GM12891 (cell line): ENCODE results near the gene MTCL1.

Experiments
- DNase-seq: peaks from one replicate; pipeline ENCODE4 v3.0.0; 2011; ENCODE audit warnings: low spot score; ENCODE audit not compliant: insufficient read length
- FAIRE-seq: peaks from 2 replicates; lab custom pipeline; 2011; peaks lifted over from hg19 to GRCh38; lab: Jason Lieb, UNC
- PAX5 ChIP-seq: IDR thresholded peaks from 2 replicates; pipeline ENCODE4 v1.6.1; 2011; ENCODE audit warnings: low read length, moderate library complexity, mild to moderate bottlenecking; ENCODE audit not compliant: insufficient read depth, severe bottlenecking
- POLR2A ChIP-seq: IDR thresholded peaks from 2 replicates; pipeline ENCODE4 v1.6.1; 2011; ENCODE audit warnings: low read depth, low read length, control low read depth
- POLR2AphosphoS5 ChIP-seq: IDR thresholded peaks from 2 replicates; pipeline ENCODE4 v1.6.1; 2011; ENCODE audit warnings: low read depth, low read length, control low read depth
- POU2F2 ChIP-seq: IDR thresholded peaks from 2 replicates; pipeline ENCODE4 v1.6.1; 2011; ENCODE audit warnings: low read depth, mild to moderate bottlenecking, control low read depth, low read length, moderate library complexity
- SPI1 ChIP-seq: IDR thresholded peaks from 2 replicates; pipeline ENCODE4 v1.6.1; 2011; ENCODE audit warnings: low read depth, low read length, control low read depth
- TAF1 ChIP-seq: IDR thresholded peaks from 2 replicates; pipeline ENCODE4 v1.6.1; 2011; ENCODE audit warnings: low read depth, low read length, control low read depth

Gene MTCL1

DNA sequence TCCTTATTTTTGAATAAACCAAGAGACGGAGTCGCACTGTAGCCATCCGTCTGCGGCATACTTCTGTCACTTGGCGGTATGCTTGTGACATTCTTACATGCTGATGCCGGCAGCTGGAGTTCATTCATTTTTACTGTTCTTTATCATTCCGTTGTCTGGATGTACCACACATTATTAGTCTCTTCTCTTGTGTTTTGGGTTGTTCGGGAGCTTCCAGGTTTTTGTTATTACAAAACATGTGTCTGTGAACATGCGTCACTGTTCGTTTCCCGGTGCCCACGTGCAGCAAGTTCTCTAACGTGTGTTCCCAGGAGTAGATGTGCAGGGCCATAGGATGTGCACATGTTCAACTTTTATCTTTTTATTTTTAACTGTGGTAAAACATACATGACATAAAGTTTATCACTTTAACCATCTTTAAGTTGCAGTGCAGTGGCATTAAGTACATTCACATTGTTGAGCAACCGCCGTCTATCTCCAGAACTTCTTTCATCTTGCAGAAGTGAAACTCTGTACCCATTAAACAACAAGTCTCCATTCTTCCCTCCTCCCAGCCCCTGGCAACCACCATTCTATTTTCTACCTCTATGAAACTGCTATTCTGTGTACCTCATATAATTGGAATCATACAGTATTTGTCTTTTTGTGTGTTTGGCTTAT lies 40.1 kb downstream of the MTCL1 start:
- no peak for FAIRE-seq
- TF ChIP-seq POLR2A (no peak), POLR2AphosphoS5 (no peak), SPI1 (peak; percentile 51)
- DNase-seq = no peak

DNA sequence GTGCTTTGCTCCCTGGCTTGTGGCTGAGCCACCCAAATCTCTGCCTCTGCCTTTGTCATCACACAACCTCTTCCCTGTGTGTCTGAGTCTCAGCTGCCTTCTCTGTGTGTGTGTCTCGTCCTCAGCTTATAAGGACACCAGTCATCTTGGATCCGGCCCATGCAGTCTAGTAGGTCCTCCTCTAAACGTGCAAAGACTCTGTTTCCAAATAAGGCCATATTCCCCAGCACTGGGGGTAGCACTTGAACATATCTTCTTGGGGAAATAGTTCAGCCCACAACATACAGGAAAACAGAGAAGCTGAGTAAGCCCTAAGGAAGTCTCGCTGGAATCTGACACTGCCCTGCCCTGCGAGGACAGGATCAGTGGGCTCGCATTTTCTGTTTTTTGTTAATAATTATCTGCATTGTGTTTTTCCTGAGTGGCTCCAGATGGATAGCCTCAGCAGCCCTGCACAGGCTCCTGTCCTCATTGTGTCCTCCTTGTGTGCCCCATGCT lies 42.1 kb downstream of the MTCL1 start:
- FAIRE-seq (no peak), DNase-seq (no peak)
- no peak for TF ChIP-seq POU2F2
- no peak for TF ChIP-seq POLR2A
- no peak for TF ChIP-seq PAX5
- no peak for TF ChIP-seq POLR2AphosphoS5

DNA sequence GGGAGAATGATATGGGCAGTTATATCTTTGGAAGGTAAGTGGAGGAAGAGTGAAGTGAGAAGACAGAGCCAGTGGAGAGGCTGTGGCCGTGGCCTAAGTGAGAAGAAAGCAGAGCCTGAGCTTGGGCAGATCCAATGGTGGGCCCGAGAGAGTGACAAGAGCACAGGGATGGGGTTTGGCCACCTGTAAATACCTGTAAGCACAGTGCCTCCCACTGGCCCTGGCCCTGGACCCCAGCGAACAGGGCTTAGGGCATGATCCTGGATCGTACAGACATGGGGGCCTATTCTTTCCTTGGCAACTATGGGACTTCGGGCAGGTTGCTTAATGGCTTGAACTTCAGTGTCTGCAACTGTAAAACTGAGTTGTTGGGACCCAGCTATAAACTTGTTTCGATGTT lies 44.1 kb downstream of the MTCL1 start:
- no peak for TF ChIP-seq POU2F2
- TF ChIP-seq TAF1 = no peak
- FAIRE-seq (no peak), DNase-seq (no peak)

DNA sequence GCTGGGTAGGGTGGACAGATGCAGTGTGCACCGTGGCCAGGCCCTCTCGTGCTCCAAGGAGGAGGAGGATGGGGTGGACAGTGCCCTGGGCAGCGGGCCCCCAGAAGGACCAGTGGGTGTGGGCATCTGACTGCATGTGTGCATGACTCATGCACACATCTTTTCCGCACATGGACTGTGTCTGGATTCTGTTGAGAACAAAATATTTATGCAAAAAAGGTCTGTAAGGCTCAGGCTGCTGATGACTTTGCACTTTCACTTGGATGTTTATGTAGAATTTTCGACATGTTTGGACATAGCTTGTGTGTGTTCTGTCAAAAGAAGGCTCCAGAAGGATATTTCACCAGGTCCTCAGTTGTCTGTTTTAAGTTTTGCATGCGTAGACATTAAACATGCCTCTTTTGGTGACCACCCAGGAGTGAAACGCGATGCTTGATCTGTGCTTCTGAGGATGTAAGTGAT lies 45.6 kb downstream of the MTCL1 start:
- TF ChIP-seq POLR2AphosphoS5 (no peak), SPI1 (no peak), POLR2A (no peak), TAF1 (no peak), PAX5 (no peak), POU2F2 (no peak)
- FAIRE-seq = no peak
- DNase-seq = no peak

DNA sequence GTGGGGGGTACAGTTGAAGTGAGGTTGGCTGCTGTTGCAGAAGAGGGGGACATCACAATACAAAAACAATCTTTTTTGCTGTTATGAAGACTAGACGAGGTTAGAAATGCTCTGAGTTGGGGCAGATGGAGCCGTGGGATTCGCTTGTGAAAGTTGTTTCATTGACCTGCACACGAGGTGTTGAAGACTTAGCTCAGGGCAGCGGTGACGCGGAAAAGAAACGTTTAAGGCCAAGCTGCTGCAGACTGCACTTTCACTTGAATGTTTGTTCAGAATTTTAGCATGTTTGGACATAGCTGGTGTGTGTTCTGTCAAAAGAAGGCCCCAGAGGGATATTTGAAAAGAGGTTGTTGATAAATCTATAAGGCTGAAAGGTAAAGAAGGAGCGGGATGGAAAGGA lies 46.3 kb downstream of the MTCL1 start:
- DNase-seq = no peak
- TF ChIP-seq PAX5 (no peak), POLR2AphosphoS5 (no peak), TAF1 (no peak), POLR2A (no peak), SPI1 (no peak), POU2F2 (no peak)
- no peak for FAIRE-seq

DNA sequence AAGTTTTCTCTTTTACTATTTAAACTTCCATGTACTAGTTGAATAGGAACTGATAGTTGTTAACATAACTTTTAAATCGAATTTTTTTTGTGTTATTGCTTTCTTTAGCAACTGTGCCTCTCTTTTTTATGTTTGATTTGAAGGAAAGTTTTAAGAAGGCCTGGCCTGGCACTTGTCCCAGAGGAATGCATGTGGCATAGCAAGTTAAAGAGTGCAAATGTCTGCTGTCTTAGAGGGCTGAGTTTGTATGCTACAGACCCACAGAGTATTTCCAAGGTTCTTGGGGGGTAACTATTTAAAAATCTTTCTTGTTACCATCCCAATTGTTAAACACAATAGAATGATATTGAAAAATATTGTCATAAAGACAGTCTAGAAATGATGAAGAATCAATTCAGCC lies 47.0 kb downstream of the MTCL1 start:
- TF ChIP-seq POLR2A = no peak
- no peak for TF ChIP-seq POU2F2
- no peak for TF ChIP-seq TAF1
- TF ChIP-seq POLR2AphosphoS5 = no peak
- no peak for TF ChIP-seq SPI1
- TF ChIP-seq PAX5 = no peak
- FAIRE-seq (no peak), DNase-seq (no peak)

DNA sequence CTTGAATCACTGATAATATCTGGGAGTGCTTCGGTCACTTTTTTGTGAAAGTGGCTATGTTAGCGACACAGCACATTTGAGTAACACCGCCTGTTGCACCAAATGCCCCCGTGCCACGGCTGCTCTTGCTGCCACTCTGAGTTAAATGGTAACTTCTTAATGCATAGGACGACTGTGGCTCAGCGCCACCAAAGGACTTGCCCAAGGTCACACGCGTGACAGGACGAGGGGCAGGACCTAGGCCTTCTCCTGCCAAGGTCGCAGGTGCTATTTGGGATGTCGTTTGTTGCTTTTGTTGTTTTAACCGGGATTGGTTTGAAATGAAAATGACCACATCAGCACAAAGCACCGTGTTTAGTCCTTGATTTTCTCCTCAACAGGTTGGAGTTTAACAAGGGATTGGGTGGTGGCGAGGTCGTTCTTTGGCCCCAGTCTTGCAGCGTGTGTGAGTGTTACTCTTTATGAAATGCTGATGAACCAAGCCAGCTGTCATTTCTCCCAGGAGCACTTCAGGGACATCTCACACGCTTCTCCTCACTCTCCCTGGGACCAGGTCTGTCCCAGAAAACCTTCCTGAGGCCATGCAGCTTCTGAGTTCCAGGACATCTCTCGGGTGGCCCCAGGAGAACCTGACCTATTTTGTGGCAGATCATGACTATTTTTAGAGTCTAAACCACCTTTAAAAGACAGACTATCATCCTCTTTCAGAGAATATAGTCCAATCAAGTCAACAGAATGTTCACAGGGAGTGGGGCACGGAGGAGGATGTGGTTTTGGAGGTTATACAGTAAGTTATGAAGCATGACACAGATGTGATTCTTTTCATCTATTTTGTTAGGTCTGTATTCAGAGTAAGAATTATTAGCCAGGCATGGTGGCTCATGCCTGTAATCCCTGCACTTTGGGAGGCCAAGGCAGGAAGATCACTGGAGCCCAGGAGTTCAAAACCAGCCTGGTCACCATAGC lies 49.9 kb downstream of the MTCL1 start:
- TF ChIP-seq TAF1 (no peak), SPI1 (no peak), POU2F2 (no peak), POLR2AphosphoS5 (no peak), PAX5 (no peak), POLR2A (no peak)
- DNase-seq = no peak
- peak; percentile 74 for FAIRE-seq

DNA sequence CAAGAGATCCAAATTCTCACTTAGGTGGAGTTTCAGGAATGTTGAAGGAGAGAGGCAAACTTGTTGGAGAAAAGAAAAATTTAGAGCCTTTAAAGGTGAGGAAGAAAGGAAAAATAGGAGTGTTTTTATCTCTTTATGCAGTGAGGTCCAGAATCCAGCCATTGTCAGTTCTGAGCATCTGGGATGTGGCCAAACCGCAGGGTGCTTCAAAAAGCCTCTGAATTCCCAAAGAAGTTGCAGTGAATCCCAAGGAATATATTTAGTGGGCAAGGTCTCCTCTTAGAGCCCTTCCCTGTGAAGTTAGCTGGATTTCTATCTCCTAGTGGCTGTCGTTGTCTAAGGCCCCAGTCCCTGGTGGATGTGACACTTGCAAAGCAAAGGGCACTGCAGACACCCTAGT lies 51.2 kb downstream of the MTCL1 start:
- no peak for FAIRE-seq
- TF ChIP-seq TAF1 (no peak), POLR2AphosphoS5 (no peak), POU2F2 (no peak), SPI1 (no peak), PAX5 (no peak), POLR2A (no peak)

DNA sequence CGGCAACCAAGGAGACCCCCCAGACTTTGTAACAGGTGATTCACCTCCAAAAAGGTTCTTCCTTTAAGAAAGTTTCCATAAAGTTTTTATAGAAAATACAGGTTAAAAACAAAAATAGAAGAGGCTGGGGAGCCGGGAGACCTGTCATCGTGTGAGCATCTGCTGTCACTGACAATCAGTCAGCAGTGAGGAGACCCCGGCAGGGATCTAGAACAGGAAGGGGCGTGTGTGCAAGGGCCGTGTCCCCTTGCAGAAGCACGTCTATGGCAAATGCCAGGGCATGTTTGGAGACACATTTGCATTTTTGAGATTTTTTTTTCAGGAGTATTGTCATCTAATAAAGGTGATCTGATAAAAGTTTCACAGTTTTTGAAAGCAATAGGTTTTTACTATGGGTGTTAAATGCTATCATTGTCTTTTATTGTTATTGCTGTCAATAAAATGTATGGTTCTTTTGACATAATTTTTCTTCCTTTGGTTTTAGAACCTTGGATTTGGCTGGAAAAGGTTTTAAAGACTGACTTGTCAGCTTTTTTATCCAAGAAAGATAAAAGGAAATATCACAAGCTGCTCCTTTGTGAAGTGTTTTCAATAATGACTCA lies 52.1 kb downstream of the MTCL1 start:
- DNase-seq (no peak), FAIRE-seq (no peak)
- TF ChIP-seq PAX5 (no peak), TAF1 (no peak), POLR2A (no peak), POLR2AphosphoS5 (no peak), SPI1 (no peak), POU2F2 (no peak)

More for the DNA sequence above, 51.2 kb downstream of the MTCL1 start:
- no peak for DNase-seq
